ENCODE results near the gene ZXDC. TPM values are rescaled to one million over a fixed set of nuclear protein-coding genes. Genes with fewer than 3 reads are reported as not detected.

The ZXDC gene
- total and polyA plus RNA-seq, 2 donors (not counting 1 experiment from before 2014, with no cell fraction given) = 38.9 to 70.9 TPM

GRCh38 chr3:126493739-126494138 lies 18.0 kb upstream of the ZXDC start:
- no peak overlapping the region for H3K4me3 Mint-ChIP-seq
- TF ChIP-seq EZH2 (IDR thresholded peaks at IDR 0.05; ENCODE audit: borderline replicate concordance, insufficient read depth, low read depth, low read length, poor library complexity, severe bottlenecking) = no peak
- no peak for TF ChIP-seq CTCF (IDR thresholded peaks at IDR 0.05)
- no peaks in the 10 kb centered on the region for H3K9me3 ChIP-seq (ENCODE audit: control extremely low read depth in 1 of 3, control insufficient read depth in 2 of 3, insufficient read depth in 1 of 3, low read length in 2 of 3)
- peaks cover 5% of the 10 kb centered on the region for H3K27me3 Mint-ChIP-seq
- DNase-seq (no peak), ATAC-seq (ENCODE audit: low read depth) (no peak)
- H3K4me2 ChIP-seq (replicated peaks; ENCODE audit: low read depth, low read length, poor library complexity, severe bottlenecking) = no peak overlapping the region
- ChIA-PET CTCF (no interaction called here), POLR2A (no interaction called here)
- H3K4me3 ChIP-seq (ENCODE audit: control extremely low read depth in 1 of 5, extremely low read depth in 1 of 5, insufficient read depth in 1 of 5, low read depth in 2 of 5, low read length in 4 of 5) = no peak overlapping the region
- no peaks in the 10 kb centered on the region for H3K27me3 ChIP-seq (replicated peaks in 1 of 4; ENCODE audit: control extremely low read depth in 1 of 4, control insufficient read depth in 3 of 4, insufficient read depth in 4 of 4, low read length in 3 of 4)
- H3K4me1 Mint-ChIP-seq = peaks cover 6% of the 10 kb centered on the region
- no peak overlapping the region for H3K9ac ChIP-seq (ENCODE audit: low read length)
- no peak overlapping the region for H2AFZ ChIP-seq (ENCODE audit: insufficient read depth, low read depth, low read length, poor library complexity, severe bottlenecking)
- WGBS (ENCODE audit: insufficient coverage) = 62% methylated on average over 7 of the region's 9 CpGs
- no peaks in the 10 kb centered on the region for H3K79me2 ChIP-seq (ENCODE audit: control insufficient read depth, insufficient read depth, low read length)
- no peaks in the 10 kb centered on the region for H4K20me1 ChIP-seq (ENCODE audit: control insufficient read depth, insufficient read depth, low read length, poor library complexity, severe bottlenecking)
- peaks cover 0 to 4% of the 10 kb centered on the region in 2 donors for H3K4me1 ChIP-seq (ENCODE audit: control insufficient read depth in 2 of 2, insufficient read depth in 2 of 2, low read length in 2 of 2)
- no peak overlapping the region for H3K27ac Mint-ChIP-seq
- no peaks in the 10 kb centered on the region for H3K36me3 ChIP-seq (replicated peaks in 1 of 2; ENCODE audit: control extremely low read depth in 1 of 2, control insufficient read depth in 1 of 2, extremely low read depth in 1 of 2, insufficient read depth in 2 of 2, low read length in 1 of 2)
- intact Hi-C loops (cut with micrococcal nuclease) = no loop called here
- H3K9me3 Mint-ChIP-seq (ENCODE audit: insufficient read depth) = no peaks in the 10 kb centered on the region
- H3K27ac ChIP-seq (ENCODE audit: low read length in 2 of 2) = no peak overlapping the region

DNA sequence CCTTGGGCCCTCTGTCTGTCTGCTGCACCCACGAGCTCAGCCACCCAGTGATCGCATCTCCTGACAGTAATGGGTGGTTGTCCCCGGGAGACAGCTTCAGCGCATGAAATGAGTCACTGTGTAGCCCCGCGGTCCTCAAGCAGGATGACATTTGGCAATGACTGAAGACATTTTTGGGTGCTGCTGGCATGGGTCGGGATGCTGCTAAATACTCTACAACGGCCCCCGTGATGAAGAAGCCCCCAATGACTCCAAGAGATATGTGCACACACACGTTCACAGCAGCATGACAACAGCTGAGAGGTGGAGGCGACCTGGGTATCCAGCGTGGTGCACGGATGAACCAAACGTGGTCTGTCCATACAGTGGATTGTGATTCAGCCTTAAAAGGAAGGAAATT lies 17.4 kb upstream of the ZXDC start:
- CTCF ChIA-PET = no interaction called here
- H3K27ac Mint-ChIP-seq = no peak overlapping the region

More for the DNA sequence above, 17.4 kb upstream of the ZXDC start:
- H3K9me3 ChIP-seq (ENCODE audit: control extremely low read depth in 1 of 3, control insufficient read depth in 2 of 3, insufficient read depth in 1 of 3, low read length in 2 of 3) = no peaks in the 10 kb centered on the region
- POLR2A ChIA-PET = no interaction called here
- no peak overlapping the region for H3K27ac ChIP-seq (ENCODE audit: low read length in 2 of 2)
- H2AFZ ChIP-seq (ENCODE audit: insufficient read depth, low read depth, low read length, poor library complexity, severe bottlenecking) = no peak overlapping the region
- peaks cover 0 to 4% of the 10 kb centered on the region in 2 donors for H3K4me1 ChIP-seq (ENCODE audit: control insufficient read depth in 2 of 2, insufficient read depth in 2 of 2, low read length in 2 of 2)
- no peak overlapping the region for H3K4me2 ChIP-seq (replicated peaks; ENCODE audit: low read depth, low read length, poor library complexity, severe bottlenecking)
- Mint-ChIP-seq H3K9me3 (ENCODE audit: insufficient read depth) (no peaks in the 10 kb centered on the region), H3K27me3 (peaks cover 5% of the 10 kb centered on the region), H3K4me3 (no peak overlapping the region), H3K4me1 (peaks cover 6% of the 10 kb centered on the region)
- no peaks in the 10 kb centered on the region for H3K27me3 ChIP-seq (replicated peaks in 1 of 4; ENCODE audit: control extremely low read depth in 1 of 4, control insufficient read depth in 3 of 4, insufficient read depth in 4 of 4, low read length in 3 of 4)
- no peak for ATAC-seq (ENCODE audit: low read depth)
- H4K20me1 ChIP-seq (ENCODE audit: control insufficient read depth, insufficient read depth, low read length, poor library complexity, severe bottlenecking) = no peaks in the 10 kb centered on the region
- 76% methylated on average over 11 of the region's 14 CpGs for WGBS (ENCODE audit: insufficient coverage)
- no peak for TF ChIP-seq EZH2 (IDR thresholded peaks at IDR 0.05; ENCODE audit: borderline replicate concordance, insufficient read depth, low read depth, low read length, poor library complexity, severe bottlenecking)
- TF ChIP-seq CTCF (IDR thresholded peaks at IDR 0.05) = no peak
- no peaks in the 10 kb centered on the region for H3K79me2 ChIP-seq (ENCODE audit: control insufficient read depth, insufficient read depth, low read length)
- intact Hi-C loops (cut with micrococcal nuclease) = no loop called here
- no peak overlapping the region for H3K4me3 ChIP-seq (ENCODE audit: control extremely low read depth in 1 of 5, extremely low read depth in 1 of 5, insufficient read depth in 1 of 5, low read depth in 2 of 5, low read length in 4 of 5)
- no peaks in the 10 kb centered on the region for H3K36me3 ChIP-seq (replicated peaks in 1 of 2; ENCODE audit: control extremely low read depth in 1 of 2, control insufficient read depth in 1 of 2, extremely low read depth in 1 of 2, insufficient read depth in 2 of 2, low read length in 1 of 2)
- H3K9ac ChIP-seq (ENCODE audit: low read length) = no peak overlapping the region
- no peak for DNase-seq
